HS-5 (cell line): ENCODE measurements around the gene MTA1.

Experiments
- DNase-seq: peaks from one replicate; pipeline ENCODE4 v3.0.0-alpha.2; 2012; ENCODE audit warnings: low read depth

The MTA1 gene

DNA sequence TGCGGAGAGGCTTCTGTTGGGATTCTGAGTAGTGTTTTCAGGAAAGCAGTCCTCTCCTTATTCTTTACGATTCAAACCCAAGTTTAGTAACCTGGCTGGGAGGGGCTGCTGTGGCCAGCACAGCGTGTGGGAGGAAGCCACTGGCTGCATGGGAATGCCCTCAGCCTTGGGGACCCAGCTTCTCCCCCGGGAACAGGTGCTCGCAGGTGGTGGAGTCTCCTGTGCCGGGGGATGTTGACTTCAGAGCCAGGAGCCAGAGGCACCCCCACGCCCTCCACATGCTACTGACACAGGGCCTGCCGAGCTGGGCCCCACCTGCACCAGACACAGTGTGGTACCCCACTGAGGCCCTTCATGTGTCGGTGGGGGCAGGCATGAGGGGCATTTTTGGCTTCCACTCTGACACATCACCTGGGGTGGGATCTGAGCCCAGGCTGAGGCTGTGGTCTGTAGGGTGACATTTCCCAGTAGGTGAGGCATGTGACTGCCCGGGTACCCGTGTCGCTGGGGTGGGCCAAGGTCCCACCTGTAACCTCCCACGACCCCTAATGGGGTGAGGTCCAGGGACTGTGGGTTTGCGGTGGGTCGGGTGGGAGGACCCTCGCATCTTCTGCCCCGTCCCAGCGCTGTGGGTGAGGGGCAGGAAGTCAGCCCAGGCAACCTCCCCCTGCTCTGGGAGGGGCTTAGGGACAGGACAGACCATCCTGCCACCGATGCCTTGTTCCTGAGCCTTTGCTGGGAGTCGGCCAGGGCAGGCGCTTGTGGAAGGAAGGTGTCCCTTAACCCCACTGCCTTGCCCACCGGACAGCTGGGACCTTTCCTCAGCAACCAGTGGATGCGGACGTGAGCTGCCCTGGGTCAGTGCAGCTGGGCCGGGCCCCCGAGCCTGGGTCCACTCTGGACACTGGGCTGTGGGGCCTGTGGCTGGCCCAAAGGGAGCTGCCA is 26.5 kb downstream of the MTA1 start:
- no peak for DNase-seq

DNA sequence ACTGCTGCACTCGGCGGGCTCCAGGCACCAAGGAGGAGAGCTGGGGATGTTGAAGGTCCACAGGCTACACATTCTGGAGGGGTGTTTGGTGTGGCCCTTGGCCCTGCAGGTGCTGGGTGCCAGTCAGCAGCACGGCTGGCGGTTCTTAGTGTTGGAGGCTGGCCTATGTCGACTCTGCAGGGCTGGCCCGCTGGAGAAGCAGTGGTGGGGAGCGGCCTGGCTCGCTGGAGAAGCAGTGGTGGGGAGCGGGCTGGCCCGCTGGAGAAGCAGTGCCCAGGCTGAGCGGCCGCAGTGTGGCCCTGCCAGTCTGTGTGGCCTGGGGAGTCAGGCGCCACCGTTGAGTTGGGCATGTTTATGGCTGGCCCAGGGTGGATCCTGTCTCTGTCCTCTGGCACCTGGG is 27.3 kb downstream of the MTA1 start:
- DNase-seq = no peak

DNA sequence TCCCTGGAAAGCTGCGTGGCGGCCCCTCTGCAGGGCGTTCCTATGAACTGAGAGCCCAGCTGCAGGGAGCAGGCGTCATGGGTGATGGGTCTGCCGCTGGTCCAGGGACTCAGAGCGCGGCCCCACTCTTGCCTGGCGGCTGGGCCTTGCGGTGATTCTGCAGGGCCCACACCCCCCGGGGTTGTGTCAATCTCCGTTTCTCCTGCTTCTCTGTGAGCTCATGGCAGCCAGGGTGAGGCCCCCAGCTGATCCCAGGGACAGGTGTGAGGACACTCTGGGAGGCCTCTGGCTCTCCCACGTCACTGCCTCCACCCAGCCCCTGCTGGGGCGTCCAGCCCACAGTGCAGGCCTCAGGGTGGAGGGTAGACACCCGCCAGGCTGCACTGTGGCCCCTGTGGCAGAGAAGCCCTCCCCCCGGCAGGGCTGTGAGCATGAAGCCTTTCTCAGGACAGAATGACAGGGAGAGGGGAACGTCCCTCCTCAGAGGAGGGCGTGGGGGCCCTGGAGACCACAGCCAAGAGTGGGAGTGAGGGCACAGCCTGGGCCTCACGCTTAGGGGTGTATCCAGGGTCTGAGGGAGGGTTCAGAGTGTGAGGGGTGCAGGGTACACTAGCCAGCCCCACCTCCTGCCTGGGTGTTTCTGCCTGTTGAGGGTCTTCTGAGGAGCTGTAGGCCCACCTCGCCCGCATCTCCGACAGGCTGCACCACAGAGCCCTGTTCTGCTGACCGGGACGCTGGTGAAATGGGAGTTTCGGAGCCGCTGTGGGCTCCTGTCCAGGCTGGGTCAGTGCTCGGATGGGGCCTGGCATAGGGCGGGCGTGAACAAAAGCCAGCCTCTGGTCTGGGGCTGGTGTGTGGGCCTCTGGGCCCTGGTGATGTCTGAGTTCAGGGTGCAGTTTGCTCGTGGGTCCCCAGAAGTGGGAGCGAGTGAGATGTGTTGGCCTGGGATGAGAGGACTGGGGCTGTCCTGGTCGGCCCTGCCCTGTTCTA is 28.3 kb downstream of the MTA1 start:
- DNase-seq = no peak

DNA sequence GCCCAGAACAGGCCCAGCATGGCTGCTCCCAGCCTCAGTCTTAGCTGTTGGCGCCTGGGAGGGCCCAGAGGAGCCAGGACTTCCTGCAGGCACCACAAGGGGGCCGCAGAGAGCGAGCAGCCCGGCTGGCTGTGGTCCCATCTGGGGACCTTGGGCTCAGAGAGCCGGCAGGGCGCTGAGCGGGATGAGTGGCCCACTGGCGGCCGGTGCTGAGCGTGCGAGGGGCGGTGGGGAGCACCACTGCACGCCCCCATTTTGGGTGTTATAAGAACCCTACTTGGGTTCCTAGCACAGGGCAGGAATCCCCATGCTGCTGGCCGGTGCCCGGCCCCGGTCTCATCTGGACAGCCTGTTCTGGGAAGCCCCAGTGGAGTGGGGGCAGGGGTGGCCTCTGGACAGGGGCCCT is 29.1 kb downstream of the MTA1 start:
- no peak for DNase-seq

DNA sequence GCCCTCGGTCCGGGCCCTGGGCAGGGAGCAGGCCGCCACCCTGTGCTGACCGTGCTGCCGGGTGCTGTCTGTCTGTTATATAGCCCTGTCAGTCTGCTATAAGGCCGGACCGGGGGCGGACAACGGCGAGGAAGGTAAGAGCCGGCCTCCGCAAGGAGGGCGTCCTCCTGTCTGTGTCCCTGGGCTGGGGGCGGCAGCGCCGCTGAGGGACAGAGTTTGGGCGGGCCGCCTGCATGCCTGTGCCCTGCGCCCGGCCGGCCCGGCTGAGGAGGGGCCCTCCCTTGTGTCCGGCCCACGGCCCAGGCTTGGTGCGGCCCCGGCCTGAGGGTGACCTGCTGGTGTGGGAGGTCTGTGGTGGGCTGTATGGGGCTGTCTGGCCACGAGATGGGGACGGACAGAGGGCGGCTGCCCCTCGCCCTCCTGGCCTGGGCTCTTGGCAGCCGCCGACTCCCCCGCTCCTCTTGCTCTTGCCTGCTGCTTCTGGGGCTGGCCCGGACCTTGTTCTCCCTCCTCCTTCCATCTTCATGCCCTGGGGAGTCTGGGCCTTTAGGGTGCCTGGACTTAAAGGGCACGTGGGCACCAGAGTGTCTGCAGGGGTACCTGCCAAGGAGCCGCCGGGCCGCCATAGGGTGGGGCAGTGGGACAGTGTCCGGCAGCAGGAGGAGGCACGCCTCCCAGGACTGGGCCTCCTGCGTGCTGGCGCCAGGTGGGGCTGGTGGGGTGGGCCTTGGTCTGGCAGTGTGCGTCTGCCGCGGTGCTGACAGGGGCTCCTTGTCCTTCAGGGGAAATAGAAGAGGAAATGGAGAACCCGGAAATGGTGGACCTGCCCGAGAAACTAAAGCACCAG is 29.9 kb downstream of the MTA1 start:
- no peak for DNase-seq

DNA sequence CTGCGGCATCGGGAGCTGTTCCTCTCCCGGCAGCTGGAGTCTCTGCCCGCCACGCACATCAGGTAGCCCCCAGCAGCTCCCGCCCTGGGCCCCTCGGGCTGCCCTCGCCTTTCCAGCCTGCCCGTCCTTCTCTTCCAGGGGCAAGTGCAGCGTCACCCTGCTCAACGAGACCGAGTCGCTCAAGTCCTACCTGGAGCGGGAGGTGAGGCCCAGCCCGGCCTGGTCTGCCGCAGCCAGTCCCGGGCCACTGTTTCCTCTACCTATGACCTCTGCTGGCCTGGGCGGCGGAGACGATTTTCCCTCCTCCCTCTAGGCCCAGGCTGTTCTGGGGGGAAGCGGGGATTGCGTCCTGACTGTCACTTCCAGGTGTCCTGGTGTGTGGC is 30.5 kb downstream of the MTA1 start:
- no peak for DNase-seq

DNA sequence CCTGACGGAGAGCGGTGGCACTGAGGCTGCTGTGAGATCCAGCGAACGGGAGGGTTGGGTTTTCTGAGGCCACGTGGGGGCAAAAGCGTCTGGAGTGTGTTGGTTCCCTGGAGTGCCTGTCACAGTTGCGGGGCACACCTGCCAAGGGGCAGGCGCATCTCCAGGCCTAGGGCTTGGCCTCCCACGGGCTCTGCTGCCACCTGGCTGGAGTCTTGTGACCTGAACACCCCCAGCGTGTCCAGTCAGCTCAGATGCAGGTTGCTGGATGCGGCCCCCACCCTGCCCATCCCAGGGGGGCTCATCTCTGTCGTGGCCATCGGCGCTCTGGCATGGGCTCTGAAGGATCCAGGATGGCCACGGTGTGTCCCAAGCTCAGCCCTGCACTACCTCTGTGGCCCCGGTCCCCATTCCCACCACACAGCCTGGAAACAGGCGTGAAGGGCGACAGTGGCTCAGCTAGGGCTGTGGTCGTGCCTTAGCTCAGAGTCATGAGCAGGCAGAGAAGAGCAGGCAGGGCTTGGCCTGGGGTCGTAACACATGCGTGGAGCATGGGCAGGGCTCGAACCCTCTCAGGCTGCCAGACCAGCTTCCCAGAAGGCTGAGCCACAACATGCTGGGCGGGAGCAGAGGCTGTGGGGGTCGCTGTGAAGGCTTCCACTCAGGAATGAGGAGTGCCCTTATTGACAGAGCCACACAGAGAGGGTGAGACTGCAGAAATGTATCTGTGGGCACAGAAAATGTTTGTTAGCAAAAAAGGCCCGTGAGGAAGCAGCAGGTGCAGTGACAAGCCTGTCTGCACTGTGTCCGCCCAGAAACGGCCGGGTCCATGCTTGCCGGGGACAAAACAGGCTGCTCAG is 31.5 kb downstream of the MTA1 start:
- no peak for DNase-seq

DNA sequence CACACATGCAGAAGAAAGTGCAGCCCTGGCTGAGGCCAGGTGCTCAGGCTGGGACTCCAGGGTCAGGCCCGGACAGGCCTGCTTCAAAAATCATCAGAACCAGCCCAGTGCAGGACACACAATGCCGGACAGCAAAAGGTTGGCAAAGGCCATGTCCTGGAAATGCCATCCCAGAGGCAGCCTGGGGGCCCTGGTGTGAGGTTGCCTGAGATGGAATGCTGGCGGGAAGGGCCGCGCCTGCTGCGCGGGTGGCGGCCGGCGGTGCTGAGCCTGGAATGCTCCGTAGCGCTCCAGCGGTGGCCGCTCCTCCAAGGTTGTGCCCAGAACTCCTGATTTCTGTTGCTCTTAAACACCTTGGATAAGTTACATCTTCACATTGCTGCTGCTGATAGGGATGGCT is 33.3 kb downstream of the MTA1 start:
- DNase-seq = no peak

DNA sequence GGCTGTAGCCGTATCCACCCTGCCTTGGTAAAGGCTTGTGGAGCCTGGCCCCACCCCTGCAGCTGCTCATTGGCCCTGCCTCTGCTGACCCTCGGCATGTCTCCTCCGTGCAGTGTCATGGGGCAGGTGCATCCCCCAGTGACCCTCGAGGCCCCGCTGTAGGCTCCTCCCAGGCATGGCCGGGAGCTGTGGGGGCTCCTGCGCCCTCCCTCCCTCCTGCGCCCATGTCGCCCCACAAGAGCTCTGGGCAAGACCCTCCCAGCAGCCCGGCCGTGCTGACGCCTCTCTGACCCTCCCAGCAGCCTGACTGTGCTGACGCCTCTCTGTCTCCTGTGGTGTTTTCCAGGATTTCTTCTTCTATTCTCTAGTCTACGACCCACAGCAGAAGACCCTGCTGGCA is 34.2 kb downstream of the MTA1 start:
- no peak for DNase-seq

DNA sequence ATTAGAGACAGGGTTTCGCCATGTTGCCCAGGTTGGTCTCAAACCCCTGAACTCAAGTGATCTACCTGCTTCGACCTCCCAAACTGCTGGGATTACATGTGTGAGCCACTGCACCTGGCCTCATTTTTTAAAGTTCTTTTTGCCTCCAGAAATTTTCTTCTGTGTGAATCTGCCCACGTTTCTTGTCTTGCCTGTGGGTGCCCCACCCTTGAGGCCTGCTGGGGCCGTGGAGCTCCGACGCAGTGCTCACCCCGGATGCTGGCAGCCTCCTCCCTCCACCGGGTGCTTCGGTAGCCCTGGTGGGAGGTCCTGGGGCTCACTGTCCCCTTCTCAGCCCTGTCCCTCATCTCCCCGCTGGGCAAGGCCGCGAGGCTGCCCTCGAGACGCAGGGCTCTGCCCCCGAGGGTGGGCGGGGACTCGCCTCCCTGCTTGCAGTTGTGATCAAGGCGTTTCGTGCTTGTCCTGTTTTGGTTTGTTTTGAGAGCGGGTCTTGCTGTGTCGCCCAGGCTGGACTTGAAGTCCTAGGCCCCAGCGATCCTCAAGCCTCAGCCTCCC is 35.5 kb downstream of the MTA1 start:
- no peak for DNase-seq

DNA sequence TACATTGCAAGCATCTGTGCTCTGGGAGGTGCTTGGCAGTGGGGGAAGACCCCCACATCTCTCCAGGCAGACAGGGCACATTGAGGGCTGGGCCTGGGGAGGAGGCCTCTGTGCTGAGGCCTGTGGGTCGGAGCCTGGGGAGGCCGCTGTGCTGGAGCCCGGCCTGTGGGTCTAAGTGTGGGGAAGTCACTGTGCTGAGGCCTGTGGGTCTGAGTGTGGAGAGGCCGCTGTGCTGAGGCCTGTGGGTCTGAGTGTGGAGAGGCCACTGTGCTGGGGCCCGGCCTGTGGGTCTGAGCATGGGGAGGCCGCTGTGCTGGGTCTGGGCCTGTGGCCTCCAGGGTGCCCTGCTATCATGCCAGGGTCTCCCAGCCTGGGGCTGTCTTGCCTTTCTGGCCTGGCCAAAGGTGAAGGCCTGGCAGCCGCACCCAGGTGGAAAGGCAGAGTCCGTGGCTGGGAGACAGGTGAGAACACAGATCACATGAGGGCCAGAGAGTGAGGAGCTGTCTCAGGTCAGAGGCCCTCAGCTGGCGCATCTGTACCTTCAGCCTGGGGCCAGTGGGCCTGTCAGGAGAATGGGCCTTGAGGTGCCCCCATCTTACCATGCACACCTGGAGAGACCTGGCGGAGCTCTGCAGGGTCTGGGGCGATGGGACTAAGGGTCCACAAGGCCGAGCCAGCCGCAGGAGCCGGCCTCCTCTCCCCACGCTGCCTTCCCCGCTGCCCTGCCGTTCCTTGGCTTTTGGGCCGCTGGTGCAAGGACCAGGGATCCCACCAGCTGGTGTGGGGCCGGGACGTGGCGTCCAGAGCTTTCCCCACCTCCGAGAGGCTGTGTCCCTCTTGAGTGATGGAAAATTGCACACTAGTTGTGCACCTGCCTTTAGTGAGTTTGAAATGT is 36.4 kb downstream of the MTA1 start:
- DNase-seq = no peak

DNA sequence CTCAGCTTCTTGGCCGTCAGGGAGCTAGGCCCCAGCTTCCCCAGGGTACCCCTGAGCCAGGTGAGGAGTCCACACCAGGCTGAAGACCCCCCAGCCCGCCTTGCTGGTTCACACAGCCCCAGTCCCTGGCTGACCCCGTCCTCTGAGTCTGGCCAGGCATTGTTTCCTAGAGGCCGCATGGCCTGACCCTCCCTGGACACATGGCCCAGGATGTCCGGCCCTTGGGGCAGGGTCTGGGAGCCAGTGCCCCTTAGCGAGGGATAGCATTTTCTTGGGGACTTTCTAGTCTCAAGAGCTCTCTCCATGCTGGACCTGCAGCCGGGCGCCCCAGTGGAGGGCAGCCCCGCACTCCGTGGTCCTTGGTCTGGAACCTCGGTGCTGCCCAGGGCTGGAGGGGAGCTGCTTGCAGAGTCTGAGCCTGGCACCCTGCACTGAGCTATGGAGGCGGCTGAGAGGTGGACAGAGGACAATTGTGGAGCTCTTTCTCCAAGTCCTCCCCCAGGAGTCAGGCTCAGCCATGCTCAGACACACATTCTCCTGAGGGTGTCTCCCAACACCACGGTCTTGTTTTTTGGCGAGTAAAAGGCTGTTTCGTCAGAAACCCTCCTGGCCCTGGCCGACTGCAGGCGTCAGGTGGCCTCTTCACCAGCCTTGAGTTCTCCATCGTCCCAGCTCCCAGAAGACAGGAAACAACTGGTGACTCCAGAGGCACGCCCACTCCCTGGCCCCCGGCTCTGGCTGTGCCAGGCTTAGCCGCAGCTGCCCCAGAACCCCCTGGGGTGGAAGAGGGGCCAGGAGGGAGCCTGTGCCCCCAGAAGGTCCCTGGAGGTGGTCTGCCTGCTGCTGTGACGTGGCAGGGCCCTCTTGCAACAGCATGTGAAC is 37.4 kb downstream of the MTA1 start:
- no peak for DNase-seq

DNA sequence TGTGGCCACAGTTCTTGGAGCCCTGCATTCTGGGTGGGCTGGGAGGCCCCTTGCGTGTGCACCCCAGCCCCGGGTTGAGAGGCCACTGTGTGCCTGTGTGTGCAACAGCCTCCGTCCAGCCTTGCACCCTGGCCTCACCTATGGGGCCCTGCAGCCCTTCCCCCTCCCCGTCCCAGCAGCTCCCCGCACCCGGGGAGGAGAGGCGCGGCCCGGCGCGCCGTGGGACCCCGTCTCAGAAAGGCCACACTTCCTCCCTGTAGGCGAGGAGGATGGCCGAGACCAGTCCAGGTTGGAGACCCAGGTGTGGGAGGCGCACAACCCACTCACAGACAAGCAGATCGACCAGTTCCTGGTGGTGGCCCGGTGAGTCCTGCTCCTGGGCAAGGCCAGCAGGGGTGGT is 38.4 kb downstream of the MTA1 start:
- DNase-seq = no peak

DNA sequence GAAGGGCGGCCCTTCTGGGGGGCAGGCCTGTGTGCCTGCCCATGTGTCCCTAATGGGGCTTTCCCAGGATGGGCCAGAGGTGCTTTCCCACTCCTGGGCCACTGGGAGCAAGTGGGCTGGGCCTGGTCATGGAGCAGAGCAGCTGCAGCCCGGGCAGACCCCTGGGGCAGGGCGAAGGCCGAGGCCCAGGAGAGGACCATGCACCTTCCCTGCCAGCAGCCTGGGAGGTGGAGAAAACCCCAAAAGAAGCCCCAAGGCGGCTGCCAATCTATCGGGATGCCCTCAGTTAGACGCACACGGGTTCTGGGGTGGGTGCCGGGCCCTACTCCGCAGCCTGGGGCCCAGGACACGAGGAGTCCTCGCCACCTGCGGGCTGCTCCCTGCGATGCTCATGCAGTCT is 38.9 kb downstream of the MTA1 start:
- DNase-seq = no peak

DNA sequence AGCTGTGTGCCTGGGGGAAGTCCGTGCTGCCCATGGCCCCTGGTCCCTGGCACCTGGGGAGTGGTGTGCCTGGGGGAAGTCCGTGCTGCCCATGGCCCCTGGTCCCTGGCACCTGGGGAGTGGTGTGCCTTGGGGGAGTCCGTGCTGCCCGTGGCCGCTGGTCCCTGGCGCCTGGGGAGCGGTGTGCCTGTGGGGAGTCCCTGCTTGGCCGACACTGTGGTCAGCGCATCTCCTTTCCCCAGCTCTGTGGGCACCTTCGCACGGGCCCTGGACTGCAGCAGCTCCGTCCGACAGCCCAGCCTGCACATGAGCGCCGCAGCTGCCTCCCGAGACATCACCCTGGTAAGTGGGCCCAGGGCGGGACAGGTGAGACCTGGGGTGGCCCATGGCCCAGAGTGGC is 40.5 kb downstream of the MTA1 start:
- no peak for DNase-seq

DNA sequence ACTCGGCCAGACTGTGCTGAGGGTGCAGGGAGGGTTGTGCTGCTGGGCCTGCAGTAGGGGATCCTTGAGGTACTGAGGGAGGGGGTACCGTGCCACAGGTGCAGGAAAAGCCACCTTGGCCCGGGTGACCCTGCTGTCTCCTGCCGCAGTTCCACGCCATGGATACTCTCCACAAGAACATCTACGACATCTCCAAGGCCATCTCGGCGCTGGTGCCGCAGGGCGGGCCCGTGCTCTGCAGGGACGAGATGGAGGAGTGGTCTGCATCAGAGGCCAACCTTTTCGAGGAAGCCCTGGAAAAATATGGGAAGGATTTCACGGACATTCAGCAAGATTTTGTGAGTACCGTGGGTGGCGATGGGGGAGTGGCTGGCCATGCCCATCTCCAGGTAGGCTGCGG is 41.0 kb downstream of the MTA1 start:
- no peak for DNase-seq

DNA sequence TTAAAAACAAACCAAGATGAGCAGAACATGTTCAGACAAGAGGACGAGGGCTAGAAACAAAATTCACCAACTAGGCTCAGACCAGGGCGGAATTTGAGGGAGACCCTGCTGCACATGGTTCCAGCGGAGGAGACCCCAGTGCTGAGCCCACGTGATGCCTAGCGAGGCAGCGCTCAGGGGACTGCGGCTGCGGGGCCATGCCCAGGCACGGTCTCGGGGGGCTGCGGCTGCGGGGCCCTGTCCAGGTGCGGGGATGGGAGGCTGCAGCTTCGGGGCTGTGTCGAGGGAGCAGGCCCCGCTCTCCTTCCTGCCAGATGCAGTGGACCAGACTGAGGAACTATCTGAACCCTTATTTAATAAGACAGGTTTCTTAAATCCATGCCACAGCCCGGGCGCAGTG is 42.3 kb downstream of the MTA1 start:
- DNase-seq = no peak

DNA sequence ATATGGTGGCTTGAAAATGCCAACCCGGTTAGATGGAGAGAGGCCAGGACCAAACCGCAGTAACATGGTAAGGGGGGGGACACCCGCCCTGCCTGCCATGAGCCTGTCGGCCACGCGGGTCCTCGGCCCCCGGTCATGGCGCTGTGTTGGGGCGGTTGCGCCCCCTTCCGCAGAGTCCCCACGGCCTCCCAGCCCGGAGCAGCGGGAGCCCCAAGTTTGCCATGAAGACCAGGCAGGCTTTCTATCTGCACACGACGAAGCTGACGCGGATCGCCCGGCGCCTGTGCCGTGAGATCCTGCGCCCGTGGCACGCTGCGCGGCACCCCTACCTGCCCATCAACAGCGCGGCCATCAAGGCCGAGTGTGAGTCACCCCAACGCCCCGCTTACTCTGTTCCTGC is 44.9 kb downstream of the MTA1 start:
- DNase-seq = no peak
